ENCODE measurements around the gene MLLT3.

GRCh38 chr9:20295555-20295954, 326.7 kb downstream of the MLLT3 start:
- no peak for TF ChIP-seq POLR2A (IDR thresholded peaks at IDR 0.05)
- TF ChIP-seq CTCF (IDR thresholded peaks at IDR 0.05), result no peak

All from suprapubic skin (tissue), 3 donors.